Measurements from ENCODE around the gene CMSS1.
A peak's percentile ranks its signal among the peaks of the same experiment; 100 is the strongest.

CMSS1 gene

DNA sequence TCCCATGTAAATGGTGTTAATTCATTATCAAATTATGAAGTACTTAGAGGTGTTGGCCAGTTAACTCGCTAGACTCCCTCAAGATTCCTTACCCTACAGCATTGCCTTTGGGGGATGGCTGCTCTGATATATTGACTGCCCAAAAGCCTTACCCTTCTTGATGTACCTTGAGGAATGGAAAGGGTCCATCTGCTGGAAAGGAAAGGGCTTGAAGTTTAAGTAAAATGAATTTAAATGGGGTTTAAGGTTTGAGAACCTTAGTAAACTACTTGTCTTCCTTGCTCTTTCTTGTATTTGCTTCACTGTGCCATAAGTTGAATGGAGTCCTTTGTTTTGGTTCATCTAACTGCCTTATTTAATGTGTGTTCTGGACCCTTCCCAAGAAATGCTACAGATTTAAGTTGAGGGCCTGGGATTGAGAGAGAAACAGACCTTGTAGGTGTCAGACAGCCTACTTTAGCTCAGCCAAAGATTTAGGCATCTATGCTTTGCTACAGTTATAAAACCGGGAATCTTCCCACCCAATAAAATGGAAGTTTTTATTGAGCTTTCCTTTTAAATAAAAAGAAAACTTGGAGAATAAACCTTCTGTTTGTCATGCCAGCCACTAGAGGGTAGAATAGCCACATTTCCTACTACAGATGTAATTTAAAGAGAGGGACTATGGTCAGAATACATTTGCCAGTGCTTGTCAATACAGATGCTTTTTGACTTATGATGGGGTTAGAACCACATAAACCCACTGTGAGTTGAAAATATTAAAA, 25.3 kb downstream of the CMSS1 start:
- Histone ChIP-seq H3K27ac (ENCODE audit: low read length) (peak overlapping the region; percentile 67), H3K9me3 (ENCODE audit: control insufficient read depth in 1 of 2, low read length in 2 of 2) (no peaks in the 10 kb centered on the region), H3K36me3 (ENCODE audit: control insufficient read depth in 1 of 2, insufficient read depth in 2 of 2, low read length in 2 of 2) (no peaks in the 10 kb centered on the region), H3K4me3 (ENCODE audit: low read depth in 1 of 2, low read length in 2 of 2) (no peak overlapping the region), H3K27me3 (ENCODE audit: low read depth, low read length) (no peaks in the 10 kb centered on the region), H3K4me1 (ENCODE audit: control insufficient read depth in 1 of 2, insufficient read depth in 2 of 2, low read length in 2 of 2) (peaks cover 8 to 37% of the 10 kb centered on the region in 2 donors)

DNA sequence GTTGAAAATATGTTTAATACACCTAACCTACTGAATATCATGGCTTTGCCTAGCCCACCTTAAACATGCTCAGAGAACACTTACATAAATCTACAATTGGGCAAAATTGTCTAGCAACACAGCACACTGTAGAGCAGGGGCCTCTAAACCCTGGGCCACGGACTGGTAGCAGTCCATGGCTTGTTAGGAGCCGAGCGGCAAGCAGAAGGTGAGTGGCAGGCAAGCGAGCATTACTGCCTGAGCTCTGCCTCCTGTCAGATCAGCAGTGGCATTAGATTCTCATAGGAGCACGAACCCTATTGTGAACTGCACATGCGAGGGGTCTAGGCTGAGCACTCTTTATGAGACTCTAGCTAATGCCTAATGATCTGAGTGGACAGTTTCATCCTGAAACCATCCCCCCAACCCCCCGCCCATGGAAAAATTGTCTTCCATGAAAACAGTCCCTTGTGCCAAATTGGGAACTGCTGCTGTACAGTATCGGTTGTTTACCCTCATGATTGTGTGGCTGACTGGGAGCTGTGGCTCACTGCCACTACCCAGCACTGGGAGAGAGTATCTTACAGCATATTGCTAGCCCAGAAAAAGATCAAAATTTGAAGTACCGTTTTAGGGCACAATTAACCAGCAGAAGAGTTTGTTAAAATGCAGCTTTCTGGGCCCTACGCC, 26.1 kb downstream of the CMSS1 start:
- peak overlapping the region in 1 of 2 donors; percentile 33 for H3K4me3 ChIP-seq (ENCODE audit: low read depth in 1 of 2, low read length in 2 of 2)
- peak overlapping the region; percentile 67 for H3K27ac ChIP-seq (ENCODE audit: low read length)
- peaks cover 8 to 44% of the 10 kb centered on the region in 2 donors for H3K4me1 ChIP-seq (ENCODE audit: control insufficient read depth in 1 of 2, insufficient read depth in 2 of 2, low read length in 2 of 2)

DNA sequence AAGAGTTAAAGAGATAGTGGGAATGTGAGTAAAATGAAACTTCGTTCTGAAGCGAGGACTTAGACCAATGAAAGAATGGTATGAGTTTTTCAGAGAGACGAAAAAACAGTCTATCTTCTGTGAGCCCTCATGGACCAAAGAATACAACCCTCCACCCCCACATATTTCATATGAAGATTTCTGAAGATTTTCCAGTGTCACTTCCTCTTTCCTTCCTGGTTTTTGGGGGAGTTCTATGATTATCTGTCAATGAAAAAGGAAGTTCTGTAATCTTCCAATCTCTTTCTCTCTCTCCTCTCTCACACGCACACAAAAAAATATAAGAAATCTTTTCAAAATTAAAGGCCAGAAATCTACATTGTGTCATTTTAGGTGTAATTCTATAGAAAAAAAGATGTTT, 27.7 kb downstream of the CMSS1 start:
- no peaks in the 10 kb centered on the region for H3K27me3 ChIP-seq (ENCODE audit: low read depth, low read length)
- no peaks in the 10 kb centered on the region for H3K9me3 ChIP-seq (ENCODE audit: control insufficient read depth in 1 of 2, low read length in 2 of 2)
- peak overlapping the region; percentile 90 for H3K27ac ChIP-seq (ENCODE audit: low read length)
- peaks cover 10 to 15% of the 10 kb centered on the region in 2 donors for H3K36me3 ChIP-seq (ENCODE audit: control insufficient read depth in 1 of 2, insufficient read depth in 2 of 2, low read length in 2 of 2)
- no peak overlapping the region for H3K4me3 ChIP-seq (ENCODE audit: low read depth in 1 of 2, low read length in 2 of 2)
- peaks cover 8 to 47% of the 10 kb centered on the region in 2 donors for H3K4me1 ChIP-seq (ENCODE audit: control insufficient read depth in 1 of 2, insufficient read depth in 2 of 2, low read length in 2 of 2)

More for the DNA sequence above, 26.1 kb downstream of the CMSS1 start:
- H3K9me3 ChIP-seq (ENCODE audit: control insufficient read depth in 1 of 2, low read length in 2 of 2): no peaks in the 10 kb centered on the region
- peaks cover 0 to 1% of the 10 kb centered on the region in 2 donors for H3K36me3 ChIP-seq (ENCODE audit: control insufficient read depth in 1 of 2, insufficient read depth in 2 of 2, low read length in 2 of 2)
- no peaks in the 10 kb centered on the region for H3K27me3 ChIP-seq (ENCODE audit: low read depth, low read length)

DNA sequence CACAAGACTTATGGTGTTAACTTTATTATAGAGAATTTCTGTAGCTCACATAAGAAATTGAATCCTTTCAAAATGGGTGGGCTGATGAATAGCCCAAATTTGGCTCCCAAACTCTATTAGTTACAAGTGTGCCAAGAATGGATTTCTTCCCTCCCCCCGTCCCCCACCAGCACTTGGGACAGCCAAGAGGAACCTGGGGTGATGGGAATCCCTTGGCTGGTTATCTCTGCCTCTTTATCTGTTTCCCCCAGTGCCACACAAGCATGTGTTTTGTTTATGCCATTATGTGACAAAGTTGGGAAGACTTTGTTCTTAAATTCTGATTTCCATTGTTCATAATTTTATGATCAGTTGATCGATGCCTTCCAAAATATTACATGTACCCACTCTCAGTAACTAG, 28.3 kb downstream of the CMSS1 start:
- no peaks in the 10 kb centered on the region for H3K27me3 ChIP-seq (ENCODE audit: low read depth, low read length)
- no peaks in the 10 kb centered on the region for H3K9me3 ChIP-seq (ENCODE audit: control insufficient read depth in 1 of 2, low read length in 2 of 2)
- H3K4me1 ChIP-seq (ENCODE audit: control insufficient read depth in 1 of 2, insufficient read depth in 2 of 2, low read length in 2 of 2): peaks cover 8 to 50% of the 10 kb centered on the region in 2 donors
- no peak overlapping the region for H3K4me3 ChIP-seq (ENCODE audit: low read depth in 1 of 2, low read length in 2 of 2)
- H3K36me3 ChIP-seq (ENCODE audit: control insufficient read depth in 1 of 2, insufficient read depth in 2 of 2, low read length in 2 of 2): peaks cover 17 to 21% of the 10 kb centered on the region in 2 donors
- peak overlapping the region; percentile 90 for H3K27ac ChIP-seq (ENCODE audit: low read length)

DNA sequence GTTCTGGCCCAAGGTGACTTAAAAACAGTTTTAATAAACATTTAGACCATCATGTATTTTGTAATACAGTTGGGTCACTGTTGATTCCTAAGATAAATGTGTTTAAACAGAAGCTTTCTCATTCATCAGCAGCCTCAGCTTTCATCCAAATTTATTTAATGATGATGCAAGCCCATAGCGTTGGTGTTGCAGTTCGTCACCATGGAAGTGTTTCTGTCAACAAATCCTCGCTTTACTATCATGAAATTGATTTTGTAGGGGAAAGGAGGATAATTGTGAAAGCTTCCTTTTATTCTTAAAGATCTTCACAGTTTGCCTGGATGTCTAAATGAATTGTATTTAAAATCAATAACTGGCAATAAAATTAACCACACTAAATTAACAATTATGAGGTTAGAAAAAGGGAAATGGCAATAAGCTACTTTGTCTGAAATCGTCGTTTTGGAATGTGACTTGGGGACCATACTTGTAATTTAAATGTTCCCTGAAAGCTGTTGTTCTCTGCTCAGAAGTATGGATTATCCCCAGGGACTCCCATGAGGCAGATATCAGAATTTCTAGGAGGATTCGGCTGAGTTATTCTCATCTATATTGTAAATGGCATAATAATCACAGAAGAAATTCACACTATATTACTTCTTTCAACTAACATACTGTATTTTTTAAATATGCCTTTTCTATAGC, 29.0 kb downstream of the CMSS1 start:
- Histone ChIP-seq H3K4me3 (ENCODE audit: low read depth in 1 of 2, low read length in 2 of 2) (no peak overlapping the region), H3K36me3 (ENCODE audit: control insufficient read depth in 1 of 2, insufficient read depth in 2 of 2, low read length in 2 of 2) (peaks cover 20 to 21% of the 10 kb centered on the region in 2 donors), H3K9me3 (ENCODE audit: control insufficient read depth in 1 of 2, low read length in 2 of 2) (no peaks in the 10 kb centered on the region), H3K27ac (ENCODE audit: low read length) (peak overlapping the region; percentile 90), H3K4me1 (ENCODE audit: control insufficient read depth in 1 of 2, insufficient read depth in 2 of 2, low read length in 2 of 2) (peaks cover 8 to 50% of the 10 kb centered on the region in 2 donors), H3K27me3 (ENCODE audit: low read depth, low read length) (no peaks in the 10 kb centered on the region)

DNA sequence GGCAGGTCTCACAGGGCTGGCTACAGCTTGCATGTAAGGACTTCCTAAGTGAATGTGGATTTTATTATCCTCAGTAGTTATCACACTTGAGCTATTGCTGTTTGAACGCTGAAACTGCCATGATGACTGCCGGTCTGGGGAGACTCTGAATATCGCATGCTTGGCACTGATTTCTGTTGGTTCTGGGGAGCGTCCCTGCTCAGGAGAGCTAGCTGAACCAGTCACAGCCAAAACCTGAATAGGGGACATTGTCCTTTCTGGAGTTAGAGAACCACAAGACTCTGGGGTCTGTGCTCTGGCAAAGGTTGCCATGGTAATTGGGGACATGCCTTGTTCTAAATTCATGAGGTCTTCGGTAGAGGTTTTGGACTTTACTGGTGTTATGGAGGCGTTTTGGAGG, 30.8 kb downstream of the CMSS1 start:
- Histone ChIP-seq H3K9me3 (ENCODE audit: control insufficient read depth in 1 of 2, low read length in 2 of 2) (no peaks in the 10 kb centered on the region), H3K4me1 (ENCODE audit: control insufficient read depth in 1 of 2, insufficient read depth in 2 of 2, low read length in 2 of 2) (peaks cover 8 to 49% of the 10 kb centered on the region in 2 donors), H3K27me3 (ENCODE audit: low read depth, low read length) (no peaks in the 10 kb centered on the region), H3K4me3 (ENCODE audit: low read depth in 1 of 2, low read length in 2 of 2) (no peak overlapping the region), H3K36me3 (ENCODE audit: control insufficient read depth in 1 of 2, insufficient read depth in 2 of 2, low read length in 2 of 2) (peaks cover 21 to 26% of the 10 kb centered on the region in 2 donors), H3K27ac (ENCODE audit: low read length) (no peak overlapping the region)

DNA sequence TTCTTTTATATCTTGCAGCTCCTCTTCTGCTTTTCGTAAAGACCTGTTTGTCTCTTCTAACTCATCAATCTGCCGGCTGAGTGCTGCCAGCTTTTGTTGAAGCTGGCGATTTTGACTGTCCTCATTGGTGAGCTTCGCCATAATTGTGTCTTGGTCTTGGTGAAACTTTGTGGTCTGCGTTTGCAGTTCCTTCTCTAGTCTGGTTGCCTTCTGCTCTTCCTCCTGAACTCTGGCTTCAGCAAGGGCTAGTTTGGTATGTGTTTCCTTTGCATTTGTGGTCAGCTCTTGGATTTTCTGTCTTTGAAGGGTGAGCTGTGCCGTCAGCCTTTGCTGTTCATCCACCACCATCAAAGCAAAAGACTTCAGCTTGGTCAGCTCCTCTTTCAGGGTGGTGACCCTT, 32.9 kb downstream of the CMSS1 start:
- Histone ChIP-seq H3K4me1 (ENCODE audit: control insufficient read depth in 1 of 2, insufficient read depth in 2 of 2, low read length in 2 of 2) (peaks cover 11 to 34% of the 10 kb centered on the region in 2 donors), H3K27me3 (ENCODE audit: low read depth, low read length) (no peaks in the 10 kb centered on the region), H3K27ac (ENCODE audit: low read length) (no peak overlapping the region), H3K9me3 (ENCODE audit: control insufficient read depth in 1 of 2, low read length in 2 of 2) (no peaks in the 10 kb centered on the region), H3K4me3 (ENCODE audit: low read depth in 1 of 2, low read length in 2 of 2) (no peak overlapping the region), H3K36me3 (ENCODE audit: control insufficient read depth in 1 of 2, insufficient read depth in 2 of 2, low read length in 2 of 2) (peaks cover 21 to 26% of the 10 kb centered on the region in 2 donors)

DNA sequence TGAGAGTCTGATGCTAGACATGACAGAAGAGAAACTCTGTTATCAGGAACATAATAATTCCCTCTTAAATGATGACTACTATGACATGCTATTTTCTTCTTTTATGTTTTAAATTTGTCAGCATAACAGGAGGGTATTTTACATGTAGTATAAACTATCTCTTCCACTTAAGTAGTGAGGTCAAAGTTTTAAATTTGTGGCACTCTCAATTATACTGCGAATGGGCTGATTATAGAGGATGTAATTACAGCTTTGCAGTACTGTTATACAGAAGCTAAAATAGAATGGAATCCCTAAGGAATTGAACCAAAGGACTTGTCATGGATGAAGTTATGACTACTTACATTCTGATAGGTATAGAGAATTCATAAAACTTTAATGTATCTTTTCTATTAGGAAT, 34.3 kb downstream of the CMSS1 start:
- no peak overlapping the region for H3K27ac ChIP-seq (ENCODE audit: low read length)
- no peak overlapping the region for H3K4me3 ChIP-seq (ENCODE audit: low read depth in 1 of 2, low read length in 2 of 2)

DNA sequence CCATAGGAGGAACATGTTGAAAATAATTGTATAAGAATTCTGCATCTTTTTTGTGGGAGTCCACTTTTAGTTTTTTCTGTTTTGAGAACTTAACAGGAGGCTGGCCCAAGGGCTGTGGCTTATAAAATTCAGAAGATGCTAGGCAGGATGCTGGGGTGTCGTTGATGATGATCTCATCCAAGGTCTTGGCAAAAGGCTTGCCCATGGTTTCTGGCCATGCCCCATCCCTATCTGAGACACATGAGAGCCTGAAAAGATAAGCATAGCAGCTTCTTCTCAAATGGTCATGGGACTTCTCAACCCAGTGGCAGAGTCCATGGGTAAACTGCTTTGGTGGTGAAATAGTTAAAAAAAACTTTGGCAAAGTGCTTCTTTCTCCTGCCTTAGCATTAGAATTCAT, 35.2 kb downstream of the CMSS1 start:
- Histone ChIP-seq H3K36me3 (ENCODE audit: control insufficient read depth in 1 of 2, insufficient read depth in 2 of 2, low read length in 2 of 2) (peaks cover 30 to 35% of the 10 kb centered on the region in 2 donors), H3K4me1 (ENCODE audit: control insufficient read depth in 1 of 2, insufficient read depth in 2 of 2, low read length in 2 of 2) (peaks cover 8 to 32% of the 10 kb centered on the region in 2 donors), H3K9me3 (ENCODE audit: control insufficient read depth in 1 of 2, low read length in 2 of 2) (no peaks in the 10 kb centered on the region), H3K27me3 (ENCODE audit: low read depth, low read length) (no peaks in the 10 kb centered on the region), H3K27ac (ENCODE audit: low read length) (no peak overlapping the region), H3K4me3 (ENCODE audit: low read depth in 1 of 2, low read length in 2 of 2) (no peak overlapping the region)

More for the DNA sequence above, 34.3 kb downstream of the CMSS1 start:
- peaks cover 27 to 30% of the 10 kb centered on the region in 2 donors for H3K36me3 ChIP-seq (ENCODE audit: control insufficient read depth in 1 of 2, insufficient read depth in 2 of 2, low read length in 2 of 2)
- peaks cover 8 to 36% of the 10 kb centered on the region in 2 donors for H3K4me1 ChIP-seq (ENCODE audit: control insufficient read depth in 1 of 2, insufficient read depth in 2 of 2, low read length in 2 of 2)
- H3K27me3 ChIP-seq (ENCODE audit: low read depth, low read length): no peaks in the 10 kb centered on the region
- no peaks in the 10 kb centered on the region for H3K9me3 ChIP-seq (ENCODE audit: control insufficient read depth in 1 of 2, low read length in 2 of 2)

DNA sequence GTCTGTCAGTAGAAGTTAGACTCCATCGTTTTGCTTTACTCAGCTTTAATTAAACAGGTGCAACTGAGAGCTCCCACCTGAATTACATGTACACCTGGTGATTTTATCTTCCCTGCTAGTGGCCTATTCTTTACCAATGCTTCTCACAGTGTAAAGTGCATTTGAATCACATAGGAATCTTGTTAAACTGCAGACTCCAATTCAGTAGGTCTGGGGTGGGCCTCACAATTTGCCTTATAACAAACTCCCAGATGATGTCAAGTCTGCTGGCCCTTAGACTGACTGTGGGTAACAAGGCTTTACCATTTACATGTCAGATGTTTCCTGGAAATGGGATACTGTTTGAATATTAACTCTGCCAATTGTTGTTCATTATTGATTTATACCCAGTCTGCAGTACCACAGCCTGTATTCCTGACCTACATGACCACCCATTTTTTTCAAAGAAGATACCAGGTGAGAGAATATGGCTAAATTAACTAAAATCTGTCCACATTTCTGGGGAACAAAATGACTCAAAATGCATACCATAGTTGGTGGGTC, 37.2 kb downstream of the CMSS1 start:
- Histone ChIP-seq H3K9me3 (ENCODE audit: control insufficient read depth in 1 of 2, low read length in 2 of 2) (no peaks in the 10 kb centered on the region), H3K27ac (ENCODE audit: low read length) (no peak overlapping the region), H3K27me3 (ENCODE audit: low read depth, low read length) (no peaks in the 10 kb centered on the region), H3K36me3 (ENCODE audit: control insufficient read depth in 1 of 2, insufficient read depth in 2 of 2, low read length in 2 of 2) (peaks cover 25 to 36% of the 10 kb centered on the region in 2 donors), H3K4me1 (ENCODE audit: control insufficient read depth in 1 of 2, insufficient read depth in 2 of 2, low read length in 2 of 2) (peaks cover 16 to 20% of the 10 kb centered on the region in 2 donors), H3K4me3 (ENCODE audit: low read depth in 1 of 2, low read length in 2 of 2) (no peak overlapping the region)

DNA sequence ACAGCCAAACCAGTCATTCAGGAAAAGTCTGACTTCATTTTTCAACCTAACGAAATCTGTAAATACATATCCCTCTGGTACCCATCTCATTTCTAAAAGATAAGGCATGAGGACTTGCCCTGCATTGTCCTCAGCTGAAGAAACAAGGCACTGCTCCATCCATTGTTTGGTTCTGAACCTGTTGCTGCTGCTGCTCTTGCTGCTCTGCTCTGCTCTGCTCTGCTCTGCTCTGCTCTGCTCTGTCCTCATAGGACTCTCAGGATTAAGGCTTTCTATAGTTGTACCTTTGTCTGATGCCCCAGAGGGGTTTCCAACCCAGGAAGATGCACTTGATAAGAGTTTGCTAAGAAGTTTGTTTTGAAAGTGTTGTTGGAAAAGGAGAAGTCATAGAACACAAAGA, 38.2 kb downstream of the CMSS1 start:
- Histone ChIP-seq H3K4me3 (ENCODE audit: low read depth in 1 of 2, low read length in 2 of 2) (no peak overlapping the region), H3K4me1 (ENCODE audit: control insufficient read depth in 1 of 2, insufficient read depth in 2 of 2, low read length in 2 of 2) (peaks cover 24 to 28% of the 10 kb centered on the region in 2 donors)

More for the DNA sequence above, 38.2 kb downstream of the CMSS1 start:
- Histone ChIP-seq H3K27ac (ENCODE audit: low read length) (no peak overlapping the region), H3K36me3 (ENCODE audit: control insufficient read depth in 1 of 2, insufficient read depth in 2 of 2, low read length in 2 of 2) (peaks cover 15 to 27% of the 10 kb centered on the region in 2 donors), H3K27me3 (ENCODE audit: low read depth, low read length) (no peaks in the 10 kb centered on the region), H3K9me3 (ENCODE audit: control insufficient read depth in 1 of 2, low read length in 2 of 2) (no peaks in the 10 kb centered on the region)
